Activated naive CD8-positive, alpha-beta T cell treated with anti-CD3 and anti-CD28 coated beads, Interleukin-2, amount 10 ng/mL, durations not matched to agents 7 days and 5 days (primary cell): ENCODE measurements around the gene HNRNPLL. TPM values are rescaled to one million over a fixed set of nuclear protein-coding genes. Genes with fewer than 3 reads are reported as not detected.
"Not testable (repeated sequence)": the region's sequence is repeated elsewhere in the genome, so short reads cannot be mapped to it uniquely, and the experiment has no call there.

Experiments
- ATAC-seq: fragments of 150-1000 bp; cut with Tn5 transposase; one replicate; pipeline ENCODE4 v1.10.0; 2021; ENCODE audit warnings: low read depth, moderate library complexity
- POLR2A ChIA-PET: fragments of 350-600 bp; sonication (Branson Sonifier 250); formaldehyde crosslinking; loops from one replicate; lab custom pipeline; 2021; ENCODE audit warnings: antibody characterized with exemption; lab: Charles Lee
- DNase-seq: peaks from one replicate; pipeline ENCODE4 v3.0.0; 2021
- H3K27ac Mint-ChIP-seq: one replicate; pipeline ENCODE4 v1.8.0; 2022; ENCODE audit warnings: mild to moderate bottlenecking, mixed read lengths
- H3K27me3 Mint-ChIP-seq: one replicate; pipeline ENCODE4 v1.8.0; 2022; ENCODE audit warnings: mild to moderate bottlenecking, moderate library complexity, mixed read lengths
- H3K36me3 Mint-ChIP-seq: one replicate; pipeline ENCODE4 v1.8.0; 2021; ENCODE audit warnings: mild to moderate bottlenecking, mixed read lengths
- H3K4me1 Mint-ChIP-seq: one replicate; pipeline ENCODE4 v1.8.0; 2021; ENCODE audit warnings: mixed read lengths
- H3K4me3 Mint-ChIP-seq: one replicate; pipeline ENCODE4 v1.8.0; 2022; ENCODE audit warnings: mild to moderate bottlenecking, moderate library complexity, mixed read lengths
- H3K9me3 Mint-ChIP-seq: one replicate; pipeline ENCODE4 v1.8.0; 2021; ENCODE audit warnings: mixed read lengths
- total RNA-seq, 2 experiments: library from RNA; stranded (reverse); gene quantifications; one replicate each; pipeline ENCODE4 v1.2.3, GENCODE V29; 2021

The HNRNPLL gene
- total RNA-seq, 2 experiments from 2014 or later, result 50.5 to 63.0 TPM

- no peak overlapping the region for H3K27ac Mint-ChIP-seq
- POLR2A ChIA-PET, result no interaction called here
- no peaks in the 10 kb centered on the region for H3K9me3 Mint-ChIP-seq
- DNase-seq (no peak), ATAC-seq (no peak)
- peaks cover 4% of the 10 kb centered on the region for H3K4me1 Mint-ChIP-seq
- H3K36me3 Mint-ChIP-seq, result peaks cover 3% of the 10 kb centered on the region
- no peaks in the 10 kb centered on the region for H3K27me3 Mint-ChIP-seq
- no peak overlapping the region for H3K4me3 Mint-ChIP-seq
These were observed 50.5 kb downstream of the HNRNPLL start for GRCh38 chr2:38552259-38552658.

GRCh38 chr2:38551746-38552145 lies 51.0 kb downstream of the HNRNPLL start:
- peaks cover 3% of the 10 kb centered on the region for H3K36me3 Mint-ChIP-seq
- H3K4me3 Mint-ChIP-seq, result no peak overlapping the region
- no peak overlapping the region for H3K27ac Mint-ChIP-seq
- H3K4me1 Mint-ChIP-seq, result peaks cover 4% of the 10 kb centered on the region
- ATAC-seq (no peak), DNase-seq (no peak)
- no peaks in the 10 kb centered on the region for H3K9me3 Mint-ChIP-seq
- POLR2A ChIA-PET, result no interaction called here
- H3K27me3 Mint-ChIP-seq, result peaks cover 3% of the 10 kb centered on the region

- DNase-seq (no peak), ATAC-seq (no peak)
- Mint-ChIP-seq H3K27me3 (peaks cover 5% of the 10 kb centered on the region), H3K4me1 (peaks cover 4% of the 10 kb centered on the region), H3K4me3 (no peak overlapping the region), H3K36me3 (peaks cover 3% of the 10 kb centered on the region), H3K9me3 (no peaks in the 10 kb centered on the region), H3K27ac (no peak overlapping the region)
- POLR2A ChIA-PET, result no interaction called here
These were observed 51.6 kb downstream of the HNRNPLL start for GRCh38 chr2:38551171-38551570.

- POLR2A ChIA-PET, result no interaction called here
- Mint-ChIP-seq H3K9me3 (no peaks in the 10 kb centered on the region), H3K36me3 (peaks cover 3% of the 10 kb centered on the region), H3K4me3 (no peak overlapping the region), H3K27ac (no peak overlapping the region), H3K27me3 (peaks cover 14% of the 10 kb centered on the region), H3K4me1 (peaks cover 4% of the 10 kb centered on the region)
- DNase-seq (no peak), ATAC-seq (no peak)
These were observed 52.9 kb downstream of the HNRNPLL start for GRCh38 chr2:38549851-38550250.

GRCh38 chr2:38549071-38549704 lies 53.5 kb downstream of the HNRNPLL start:
- no peak for ATAC-seq
- no peaks in the 10 kb centered on the region for H3K9me3 Mint-ChIP-seq
- POLR2A ChIA-PET, result no interaction called here
- H3K36me3 Mint-ChIP-seq, result peaks cover 3% of the 10 kb centered on the region
- H3K4me1 Mint-ChIP-seq, result peaks cover 4% of the 10 kb centered on the region
- H3K27ac Mint-ChIP-seq, result no peak overlapping the region
- DNase-seq, result no peak
- peaks cover 18% of the 10 kb centered on the region for H3K27me3 Mint-ChIP-seq
- H3K4me3 Mint-ChIP-seq, result no peak overlapping the region

- ATAC-seq, result no peak
- peaks cover 11% of the 10 kb centered on the region for H3K4me1 Mint-ChIP-seq
- no peak for DNase-seq
- peaks cover 18% of the 10 kb centered on the region for H3K27me3 Mint-ChIP-seq
- peaks cover 3% of the 10 kb centered on the region for H3K36me3 Mint-ChIP-seq
- H3K27ac Mint-ChIP-seq, result no peak overlapping the region
- no peaks in the 10 kb centered on the region for H3K9me3 Mint-ChIP-seq
- POLR2A ChIA-PET, result interaction anchor here (0.6 to 0.8 kb wide), 2 partner anchors 26 to 34 kb away, joined by 3 read pairs; no protein-coding TSS in a partner anchor
- H3K4me3 Mint-ChIP-seq, result no peak overlapping the region
These were observed 54.9 kb downstream of the HNRNPLL start for GRCh38 chr2:38547791-38548190.

GRCh38 chr2:38546585-38546984 lies 56.1 kb downstream of the HNRNPLL start:
- Mint-ChIP-seq H3K4me3 (no peak overlapping the region), H3K36me3 (peaks cover 3% of the 10 kb centered on the region), H3K27me3 (peaks cover 22% of the 10 kb centered on the region), H3K4me1 (peaks cover 21% of the 10 kb centered on the region), H3K27ac (no peak overlapping the region), H3K9me3 (no peaks in the 10 kb centered on the region)
- ATAC-seq (no peak), DNase-seq (no peak)
- POLR2A ChIA-PET, result no interaction called here

GRCh38 chr2:38546064-38546463 lies 56.7 kb downstream of the HNRNPLL start:
- peaks cover 21% of the 10 kb centered on the region for H3K4me1 Mint-ChIP-seq
- H3K36me3 Mint-ChIP-seq, result peaks cover 3% of the 10 kb centered on the region
- H3K27me3 Mint-ChIP-seq, result peaks cover 27% of the 10 kb centered on the region
- ATAC-seq (no peak), DNase-seq (no peak)
- no peak overlapping the region for H3K27ac Mint-ChIP-seq
- POLR2A ChIA-PET, result interaction anchor here (0.6 kb wide), 1 partner anchor 193 kb away, joined by 3 read pairs; no protein-coding TSS in a partner anchor
- no peak overlapping the region for H3K4me3 Mint-ChIP-seq
- H3K9me3 Mint-ChIP-seq, result no peaks in the 10 kb centered on the region

GRCh38 chr2:38542248-38542631 lies 60.5 kb downstream of the HNRNPLL start:
- ATAC-seq, result not testable (repeated sequence)
- POLR2A ChIA-PET, result interaction anchor here (1.6 kb wide), 1 partner anchor 209 kb away, joined by 8 read pairs; the partner anchor contains the start of gene SRSF7

GRCh38 chr2:38540580-38541286 lies 62.0 kb downstream of the HNRNPLL start:
- no peak for DNase-seq
- Mint-ChIP-seq H3K27ac (no peak overlapping the region), H3K4me3 (no peak overlapping the region), H3K9me3 (no peaks in the 10 kb centered on the region), H3K36me3 (no peaks in the 10 kb centered on the region), H3K4me1 (peaks cover 18% of the 10 kb centered on the region), H3K27me3 (peaks cover 42% of the 10 kb centered on the region)
- POLR2A ChIA-PET, result no interaction called here
- ATAC-seq, result no peak

More at GRCh38 chr2:38542248-38542631, 60.5 kb downstream of the HNRNPLL start:
- H3K4me1 Mint-ChIP-seq, result peaks cover 18% of the 10 kb centered on the region
- H3K4me3 Mint-ChIP-seq, result peak overlapping the region; percentile 54
- DNase-seq, H3K27ac Mint-ChIP-seq, H3K9me3 Mint-ChIP-seq, H3K36me3 Mint-ChIP-seq: not testable (repeated sequence)
- peaks cover 46% of the 10 kb centered on the region for H3K27me3 Mint-ChIP-seq

GRCh38 chr2:38539086-38539485 lies 63.6 kb downstream of the HNRNPLL start:
- Mint-ChIP-seq H3K4me1 (peaks cover 18% of the 10 kb centered on the region), H3K27ac (no peak overlapping the region), H3K9me3 (no peaks in the 10 kb centered on the region), H3K27me3 (peaks cover 38% of the 10 kb centered on the region), H3K36me3 (no peaks in the 10 kb centered on the region), H3K4me3 (no peak overlapping the region)
- no peak for ATAC-seq
- DNase-seq, result no peak
- POLR2A ChIA-PET, result no interaction called here

GRCh38 chr2:38537937-38538525 lies 64.7 kb downstream of the HNRNPLL start:
- peaks cover 12% of the 10 kb centered on the region for H3K4me1 Mint-ChIP-seq
- no peak overlapping the region for H3K27ac Mint-ChIP-seq
- H3K27me3 Mint-ChIP-seq, result peaks cover 47% of the 10 kb centered on the region
- ATAC-seq (no peak), DNase-seq (no peak)
- H3K4me3 Mint-ChIP-seq, result no peak overlapping the region
- POLR2A ChIA-PET, result interaction anchor here (1.4 kb wide), 1 partner anchor 213 kb away, joined by 3 read pairs; the partner anchor contains the start of gene SRSF7
- H3K9me3 Mint-ChIP-seq, result no peaks in the 10 kb centered on the region
- no peaks in the 10 kb centered on the region for H3K36me3 Mint-ChIP-seq

GRCh38 chr2:38537296-38537695 lies 65.4 kb downstream of the HNRNPLL start:
- H3K4me1 Mint-ChIP-seq, H3K27ac Mint-ChIP-seq, DNase-seq, H3K36me3 Mint-ChIP-seq, ATAC-seq, H3K4me3 Mint-ChIP-seq, H3K9me3 Mint-ChIP-seq: not testable (repeated sequence)
- H3K27me3 Mint-ChIP-seq, result peaks cover 51% of the 10 kb centered on the region
- POLR2A ChIA-PET, result interaction anchor here (0.7 to 1.4 kb wide), 3 partner anchors 64 to 214 kb away, joined by 3 to 4 read pairs (median 3); partner anchors contain the start of gene SRSF7
